ENCODE results near the gene UBR4. TPM values are rescaled to one million over a fixed set of nuclear protein-coding genes. Genes with fewer than 3 reads are reported as not detected.

The UBR4 gene
- total and polyA plus RNA-seq, 2 experiments from 2014 or later: 111 to 230 TPM

- Histone ChIP-seq H2AFZ (no peak overlapping the region), H3F3A (replicated peaks; ENCODE audit: low read depth) (no peaks in the 10 kb centered on the region), H3K9me2 (ENCODE audit: insufficient read depth) (no peaks in the 10 kb centered on the region), H3K27ac (ENCODE audit: low read depth) (no peak overlapping the region), H3K36me3 (ENCODE audit: insufficient read depth) (peaks cover 75% of the 10 kb centered on the region), H4K20me1 (replicated peaks; ENCODE audit: insufficient read depth) (peaks cover 15% of the 10 kb centered on the region; the same call in 1 of the 2 replicates), H3K79me2 (replicated peaks; ENCODE audit: insufficient read depth) (peaks cover 3% of the 10 kb centered on the region; the same call in 1 of the 2 replicates), H3K4me1 (ENCODE audit: insufficient read depth) (no peaks in the 10 kb centered on the region), H3K27me3 (ENCODE audit: insufficient read depth) (no peaks in the 10 kb centered on the region), H3K4me3 (no peak overlapping the region), H3K4me2 (no peak overlapping the region)
- no peak for DNase-seq (ENCODE audit: low spot score)
- Mint-ChIP-seq H3K36me3 (ENCODE audit: low read depth) (peaks cover 97% of the 10 kb centered on the region), H3K27ac (peak overlapping the region; percentile 61), H3K27me3 (ENCODE audit: insufficient read depth, low read depth, poor library complexity) (peaks cover 2% of the 10 kb centered on the region), H3K9me3 (peaks cover 10% of the 10 kb centered on the region; the same call in 2 of the 3 replicates), H3K4me1 (peaks cover 6% of the 10 kb centered on the region), H3K4me3 (no peak overlapping the region)
- TF ChIP-seq, protein P1, sequence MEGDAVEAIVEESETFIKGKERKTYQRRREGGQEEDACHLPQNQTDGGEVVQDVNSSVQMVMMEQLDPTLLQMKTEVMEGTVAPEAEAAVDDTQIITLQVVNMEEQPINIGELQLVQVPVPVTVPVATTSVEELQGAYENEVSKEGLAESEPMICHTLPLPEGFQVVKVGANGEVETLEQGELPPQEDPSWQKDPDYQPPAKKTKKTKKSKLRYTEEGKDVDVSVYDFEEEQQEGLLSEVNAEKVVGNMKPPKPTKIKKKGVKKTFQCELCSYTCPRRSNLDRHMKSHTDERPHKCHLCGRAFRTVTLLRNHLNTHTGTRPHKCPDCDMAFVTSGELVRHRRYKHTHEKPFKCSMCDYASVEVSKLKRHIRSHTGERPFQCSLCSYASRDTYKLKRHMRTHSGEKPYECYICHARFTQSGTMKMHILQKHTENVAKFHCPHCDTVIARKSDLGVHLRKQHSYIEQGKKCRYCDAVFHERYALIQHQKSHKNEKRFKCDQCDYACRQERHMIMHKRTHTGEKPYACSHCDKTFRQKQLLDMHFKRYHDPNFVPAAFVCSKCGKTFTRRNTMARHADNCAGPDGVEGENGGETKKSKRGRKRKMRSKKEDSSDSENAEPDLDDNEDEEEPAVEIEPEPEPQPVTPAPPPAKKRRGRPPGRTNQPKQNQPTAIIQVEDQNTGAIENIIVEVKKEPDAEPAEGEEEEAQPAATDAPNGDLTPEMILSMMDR (conservative IDR thresholded peaks at IDR 0.05; ENCODE audit: low read depth in 2 of 2): no peak
- TF ChIP-seq NANOG (IDR thresholded peaks at IDR 0.05; ENCODE audit: borderline replicate concordance) (no peak), JUNB (IDR thresholded peaks at IDR 0.05; ENCODE audit: unreplicated experiment) (no peak), POLR2AphosphoS5 (IDR thresholded peaks at IDR 0.05; ENCODE audit: low read depth) (no peak), CREB1 (CRISPR knock-in tag; IDR thresholded peaks at IDR 0.05; ENCODE audit: low read depth) (no peak), ZNF114 (CRISPR knock-in tag; IDR thresholded peaks at IDR 0.05) (no peak), EZH2phosphoT487 (IDR thresholded peaks at IDR 0.05; ENCODE audit: unreplicated experiment) (no peak), ZNF462 (CRISPR knock-in tag; IDR thresholded peaks at IDR 0.05) (no peak), STAT1 (IDR thresholded peaks at IDR 0.05; ENCODE audit: unreplicated experiment) (no peak), EZH2 (IDR thresholded peaks at IDR 0.05; ENCODE audit: low read depth, unreplicated experiment) (no peak), ETS1 (IDR thresholded peaks at IDR 0.05) (no peak), ZNF331 (CRISPR knock-in tag; IDR thresholded peaks at IDR 0.05; ENCODE audit: low read depth) (no peak)
- TF ChIP-seq, protein P2, sequence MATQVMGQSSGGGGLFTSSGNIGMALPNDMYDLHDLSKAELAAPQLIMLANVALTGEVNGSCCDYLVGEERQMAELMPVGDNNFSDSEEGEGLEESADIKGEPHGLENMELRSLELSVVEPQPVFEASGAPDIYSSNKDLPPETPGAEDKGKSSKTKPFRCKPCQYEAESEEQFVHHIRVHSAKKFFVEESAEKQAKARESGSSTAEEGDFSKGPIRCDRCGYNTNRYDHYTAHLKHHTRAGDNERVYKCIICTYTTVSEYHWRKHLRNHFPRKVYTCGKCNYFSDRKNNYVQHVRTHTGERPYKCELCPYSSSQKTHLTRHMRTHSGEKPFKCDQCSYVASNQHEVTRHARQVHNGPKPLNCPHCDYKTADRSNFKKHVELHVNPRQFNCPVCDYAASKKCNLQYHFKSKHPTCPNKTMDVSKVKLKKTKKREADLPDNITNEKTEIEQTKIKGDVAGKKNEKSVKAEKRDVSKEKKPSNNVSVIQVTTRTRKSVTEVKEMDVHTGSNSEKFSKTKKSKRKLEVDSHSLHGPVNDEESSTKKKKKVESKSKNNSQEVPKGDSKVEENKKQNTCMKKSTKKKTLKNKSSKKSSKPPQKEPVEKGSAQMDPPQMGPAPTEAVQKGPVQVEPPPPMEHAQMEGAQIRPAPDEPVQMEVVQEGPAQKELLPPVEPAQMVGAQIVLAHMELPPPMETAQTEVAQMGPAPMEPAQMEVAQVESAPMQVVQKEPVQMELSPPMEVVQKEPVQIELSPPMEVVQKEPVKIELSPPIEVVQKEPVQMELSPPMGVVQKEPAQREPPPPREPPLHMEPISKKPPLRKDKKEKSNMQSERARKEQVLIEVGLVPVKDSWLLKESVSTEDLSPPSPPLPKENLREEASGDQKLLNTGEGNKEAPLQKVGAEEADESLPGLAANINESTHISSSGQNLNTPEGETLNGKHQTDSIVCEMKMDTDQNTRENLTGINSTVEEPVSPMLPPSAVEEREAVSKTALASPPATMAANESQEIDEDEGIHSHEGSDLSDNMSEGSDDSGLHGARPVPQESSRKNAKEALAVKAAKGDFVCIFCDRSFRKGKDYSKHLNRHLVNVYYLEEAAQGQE (IDR thresholded peaks at IDR 0.05; ENCODE audit: unreplicated experiment): no peak
- ATAC-seq: peak; percentile 27; the same call in 2 of the 3 replicates
These were observed 71.0 kb downstream of the UBR4 start for GRCh38 chr1:19138958-19139581.

Measured in GM23338 (cell line).